ENCODE measurements around the gene MAP1LC3A.
"Not testable (repeated sequence)": the region's sequence is repeated elsewhere in the genome, so short reads cannot be mapped to it uniquely, and the experiment has no call there.

The MAP1LC3A gene

GRCh38 chr20:34558320-34559218 lies at the start of gene MAP1LC3A:
MAP1LC3A (plus strand) TSS chr20:34558718; CDS start chr20:34558869, 151 bp downstream.
- DNase-seq: peak; percentile 98

GRCh38 chr20:34510575-34510974 lies 47.9 kb upstream of the MAP1LC3A start:
- no peak for DNase-seq

- no peak for DNase-seq
These were observed 46.6 kb upstream of the MAP1LC3A start for GRCh38 chr20:34511891-34512265.

GRCh38 chr20:34512266-34512954 lies 46.1 kb upstream of the MAP1LC3A start:
- DNase-seq: no peak

GRCh38 chr20:34512955-34513419 lies 45.5 kb upstream of the MAP1LC3A start:
- DNase-seq: no peak

- DNase-seq: not testable (repeated sequence)
These were observed 44.5 kb upstream of the MAP1LC3A start for GRCh38 chr20:34514034-34514433.

GRCh38 chr20:34514897-34515483 lies 43.5 kb upstream of the MAP1LC3A start:
- DNase-seq: peak; percentile 57

- DNase-seq: peak; percentile 83
These were observed 42.9 kb upstream of the MAP1LC3A start for GRCh38 chr20:34515484-34516246.

- DNase-seq: peak; percentile 98
These were observed 42.0 kb upstream of the MAP1LC3A start, which contains the start of gene DYNLRB1 for GRCh38 chr20:34516247-34517113. DYNLRB1 (plus strand) TSS chr20:34516422; CDS start chr20:34516459, 37 bp downstream.

- DNase-seq: no peak
These were observed 41.4 kb upstream of the MAP1LC3A start for GRCh38 chr20:34517114-34517505.

- peak; percentile 32 for DNase-seq
These were observed 39.7 kb upstream of the MAP1LC3A start for GRCh38 chr20:34518863-34519262.

- peak; percentile 35 for DNase-seq
These were observed 38.7 kb upstream of the MAP1LC3A start for GRCh38 chr20:34519841-34520240.

GRCh38 chr20:34522969-34523871 lies 35.3 kb upstream of the MAP1LC3A start:
- DNase-seq: peak; percentile 72

GRCh38 chr20:34524426-34524825 lies 34.1 kb upstream of the MAP1LC3A start:
- DNase-seq: no peak

- no peak for DNase-seq
These were observed 33.2 kb upstream of the MAP1LC3A start for GRCh38 chr20:34525342-34525708.

GRCh38 chr20:34525709-34526416 lies 32.7 kb upstream of the MAP1LC3A start:
- DNase-seq: peak; percentile 40

GRCh38 chr20:34526466-34526865 lies 32.1 kb upstream of the MAP1LC3A start:
- DNase-seq: no peak

GRCh38 chr20:34527016-34527415 lies 31.5 kb upstream of the MAP1LC3A start:
- peak; percentile 26 for DNase-seq

- no peak for DNase-seq
These were observed 29.6 kb upstream of the MAP1LC3A start for GRCh38 chr20:34528921-34529297.

- DNase-seq: no peak
These were observed 28.8 kb upstream of the MAP1LC3A start for GRCh38 chr20:34529742-34530141.
